HAP-1 (cell line): Measurements from ENCODE around the gene EYA3.

Experiments
- DNase-seq, 2 experiments: peaks; one replicate each; pipeline ENCODE4 v3.0.0-alpha.2; 2016 to 2020; ENCODE audit warnings: low spot score in 2 of 2
- H3K27me3 ChIP-seq: fragments of 250-450 bp; sonication (Bioruptor Pico); 2 replicates; pipeline ENCODE4 v1.5.1; 2020; ENCODE audit warnings: low read depth, mild to moderate bottlenecking, moderate library complexity
- H3K36me3 ChIP-seq: fragments of 250-450 bp; sonication (Bioruptor Pico); replicated peaks from 2 replicates; pipeline ENCODE4 v1.5.1; 2020; ENCODE audit warnings: mild to moderate bottlenecking
- H3K4me1 ChIP-seq: fragments of 250-450 bp; sonication (Bioruptor Pico); 2 replicates; pipeline ENCODE4 v1.5.1; 2020; ENCODE audit warnings: mild to moderate bottlenecking
- H3K4me3 ChIP-seq: fragments of 250-450 bp; sonication (Bioruptor Pico); 2 replicates; pipeline ENCODE4 v1.5.1; 2020; ENCODE audit warnings: mild to moderate bottlenecking, moderate library complexity
- H3K9me3 ChIP-seq: fragments of 250-450 bp; sonication (Bioruptor Pico); 2 replicates; pipeline ENCODE4 v1.5.1; 2020; ENCODE audit warnings: mild to moderate bottlenecking, moderate library complexity
- in situ Hi-C: fragments of 300-500 bp; cut with MboI; formaldehyde crosslinking; loops from 3 replicates; pipeline ENCODE4 v1.14.3; 2020; ENCODE audit warnings: low sequenced_read_pairs, inconsistent platforms, mixed read lengths

EYA3 gene

GRCh38 chr1:28073867-28074266 lies 14.5 kb downstream of the EYA3 start:
- no peaks in the 10 kb centered on the region for H3K27me3 ChIP-seq
- no peak overlapping the region for H3K4me3 ChIP-seq
- H3K4me1 ChIP-seq: peaks cover 2% of the 10 kb centered on the region
- H3K9me3 ChIP-seq: no peaks in the 10 kb centered on the region
- peaks cover 3% of the 10 kb centered on the region for H3K36me3 ChIP-seq
- in situ Hi-C loops: no loop called here
- DNase-seq: no peak

- H3K4me3 ChIP-seq: no peak overlapping the region
- H3K9me3 ChIP-seq: no peaks in the 10 kb centered on the region
- DNase-seq: no peak
- H3K36me3 ChIP-seq: no peaks in the 10 kb centered on the region
- in situ Hi-C loops: no loop called here
- no peaks in the 10 kb centered on the region for H3K27me3 ChIP-seq
- peaks cover 18% of the 10 kb centered on the region for H3K4me1 ChIP-seq
Measured at GRCh38 chr1:28071813-28072212, 16.6 kb downstream of the EYA3 start.

GRCh38 chr1:28070725-28071593 lies 17.5 kb downstream of the EYA3 start:
- H3K9me3 ChIP-seq: no peaks in the 10 kb centered on the region
- no peak overlapping the region for H3K4me3 ChIP-seq
- no peaks in the 10 kb centered on the region for H3K27me3 ChIP-seq
- H3K36me3 ChIP-seq: no peaks in the 10 kb centered on the region
- peaks cover 22% of the 10 kb centered on the region for H3K4me1 ChIP-seq
- no peak for DNase-seq
- in situ Hi-C loops: no loop called here

- no peaks in the 10 kb centered on the region for H3K9me3 ChIP-seq
- no peaks in the 10 kb centered on the region for H3K36me3 ChIP-seq
- DNase-seq: peak in 1 of 2 experiments; percentile 89
- in situ Hi-C loops: no loop called here
- no peak overlapping the region for H3K4me3 ChIP-seq
- H3K4me1 ChIP-seq: peaks cover 22% of the 10 kb centered on the region
- H3K27me3 ChIP-seq: no peaks in the 10 kb centered on the region
Measured at GRCh38 chr1:28067523-28068090, 20.8 kb downstream of the EYA3 start.

- Histone ChIP-seq H3K27me3 (no peaks in the 10 kb centered on the region), H3K4me3 (no peak overlapping the region), H3K4me1 (peaks cover 22% of the 10 kb centered on the region), H3K9me3 (no peaks in the 10 kb centered on the region), H3K36me3 (no peaks in the 10 kb centered on the region)
- peak in 1 of 2 experiments; percentile 57 for DNase-seq
- in situ Hi-C loops: no loop called here
Measured at GRCh38 chr1:28066393-28067154, 21.8 kb downstream of the EYA3 start.

- no peaks in the 10 kb centered on the region for H3K36me3 ChIP-seq
- no peak for DNase-seq
- in situ Hi-C loops: no loop called here
- no peak overlapping the region for H3K4me3 ChIP-seq
- no peaks in the 10 kb centered on the region for H3K27me3 ChIP-seq
- H3K9me3 ChIP-seq: no peaks in the 10 kb centered on the region
- peaks cover 26% of the 10 kb centered on the region for H3K4me1 ChIP-seq
Measured at GRCh38 chr1:28064064-28064463, 24.3 kb downstream of the EYA3 start.

- Histone ChIP-seq H3K27me3 (no peaks in the 10 kb centered on the region), H3K36me3 (no peaks in the 10 kb centered on the region), H3K9me3 (no peaks in the 10 kb centered on the region), H3K4me1 (peaks cover 28% of the 10 kb centered on the region), H3K4me3 (no peak overlapping the region)
- DNase-seq: no peak
- in situ Hi-C loops: no loop called here
Measured at GRCh38 chr1:28062806-28063205, 25.6 kb downstream of the EYA3 start.

- no peaks in the 10 kb centered on the region for H3K36me3 ChIP-seq
- H3K4me1 ChIP-seq: peaks cover 22% of the 10 kb centered on the region
- DNase-seq: peak in 1 of 2 experiments; percentile 41
- H3K27me3 ChIP-seq: no peaks in the 10 kb centered on the region
- in situ Hi-C loops: no loop called here
- H3K9me3 ChIP-seq: no peaks in the 10 kb centered on the region
- H3K4me3 ChIP-seq: no peak overlapping the region
Measured at GRCh38 chr1:28058971-28059878, 29.2 kb downstream of the EYA3 start.

- H3K36me3 ChIP-seq: peaks cover 6% of the 10 kb centered on the region; the same call in 1 of the 2 replicates
- DNase-seq: peak in 1 of 2 experiments; percentile 4
- H3K27me3 ChIP-seq: no peaks in the 10 kb centered on the region
- peaks cover 22% of the 10 kb centered on the region for H3K4me1 ChIP-seq
- in situ Hi-C loops: no loop called here
- H3K4me3 ChIP-seq: no peak overlapping the region
- H3K9me3 ChIP-seq: no peaks in the 10 kb centered on the region
Measured at GRCh38 chr1:28058168-28058567, 30.2 kb downstream of the EYA3 start.

- Histone ChIP-seq H3K9me3 (no peaks in the 10 kb centered on the region), H3K4me1 (peaks cover 22% of the 10 kb centered on the region), H3K27me3 (no peaks in the 10 kb centered on the region), H3K36me3 (peaks cover 6% of the 10 kb centered on the region; the same call in 1 of the 2 replicates), H3K4me3 (no peak overlapping the region)
- no peak for DNase-seq
- in situ Hi-C loops: no loop called here
Measured at GRCh38 chr1:28056129-28056925, 32.1 kb downstream of the EYA3 start.

- in situ Hi-C loops: no loop called here
- Histone ChIP-seq H3K4me3 (no peak overlapping the region), H3K9me3 (no peaks in the 10 kb centered on the region), H3K27me3 (no peaks in the 10 kb centered on the region), H3K36me3 (peaks cover 6% of the 10 kb centered on the region), H3K4me1 (peaks cover 8% of the 10 kb centered on the region)
- DNase-seq: no peak
Measured at GRCh38 chr1:28050776-28051175, 37.6 kb downstream of the EYA3 start.

- H3K36me3 ChIP-seq: peaks cover 4% of the 10 kb centered on the region; the same call in 1 of the 2 replicates
- in situ Hi-C loops: no loop called here
- no peak overlapping the region for H3K4me3 ChIP-seq
- no peaks in the 10 kb centered on the region for H3K27me3 ChIP-seq
- no peaks in the 10 kb centered on the region for H3K9me3 ChIP-seq
- no peak for DNase-seq
- peaks cover 15% of the 10 kb centered on the region for H3K4me1 ChIP-seq
Measured at GRCh38 chr1:28046716-28047115, 41.7 kb downstream of the EYA3 start.
